ENCODE results near the gene TMEM219. TPM values are rescaled to one million over a fixed set of nuclear protein-coding genes. Genes with fewer than 3 reads are reported as not detected.

TMEM219 gene
- total and polyA plus RNA-seq, 12 donors: 100 to 300 (median 192) TPM

GRCh38 chr16:29985271-29985811 is 23.5 kb downstream of the TMEM219 start:
- DNase-seq: no peak
- TF ChIP-seq CTCF (IDR thresholded peaks at IDR 0.05) (no peak), POLR2A (IDR thresholded peaks at IDR 0.05) (no peak)
- H3K27me3 ChIP-seq: no peaks in the 10 kb centered on the region
- no peak overlapping the region for H3K4me3 ChIP-seq
- H3K27ac ChIP-seq: no peak overlapping the region
- H3K36me3 ChIP-seq (replicated peaks in 1 of 2): peaks cover 0 to 99% of the 10 kb centered on the region in 2 donors
- peaks cover 0 to 2% of the 10 kb centered on the region in 2 donors for H3K4me1 ChIP-seq (replicated peaks in 1 of 2)
- 91 to 95% (median 94%) methylated on average over 15 to 28 of the region's 28 CpGs for WGBS, 4 donors
- intact Hi-C loops (cut with DNase I): no loop called here
- H3K9me3 ChIP-seq (replicated peaks in 1 of 3): no peaks in the 10 kb centered on the region

- Histone ChIP-seq H3K4me1 (replicated peaks in 1 of 2) (no peaks in the 10 kb centered on the region), H3K27ac (no peak overlapping the region), H3K9me3 (replicated peaks in 1 of 3) (no peaks in the 10 kb centered on the region), H3K36me3 (replicated peaks in 1 of 2) (peaks cover 0 to 99% of the 10 kb centered on the region in 2 donors), H3K4me3 (no peak overlapping the region), H3K27me3 (no peaks in the 10 kb centered on the region)
- TF ChIP-seq POLR2A (IDR thresholded peaks at IDR 0.05): no peak
- TF ChIP-seq CTCF (IDR thresholded peaks at IDR 0.05): no peak
- DNase-seq: no peak
- intact Hi-C loops (cut with DNase I): no loop called here
- 91 to 100% (median 94%) methylated on average over 2 to 20 of the region's 20 CpGs for whole genome bisulfite sequencing, 4 donors
These were observed 24.4 kb downstream of the TMEM219 start for GRCh38 chr16:29986231-29986630.

GRCh38 chr16:29986931-29987330 is 25.1 kb downstream of the TMEM219 start:
- intact Hi-C loops (cut with DNase I): no loop called here
- H3K36me3 ChIP-seq (replicated peaks in 1 of 2): peaks cover 0 to 99% of the 10 kb centered on the region in 2 donors
- H3K4me1 ChIP-seq (replicated peaks in 1 of 2): no peaks in the 10 kb centered on the region
- no peak for TF ChIP-seq CTCF (IDR thresholded peaks at IDR 0.05)
- no peak for TF ChIP-seq POLR2A (IDR thresholded peaks at IDR 0.05)
- no peak overlapping the region for H3K27ac ChIP-seq
- H3K9me3 ChIP-seq (replicated peaks in 1 of 3): no peaks in the 10 kb centered on the region
- H3K27me3 ChIP-seq: no peaks in the 10 kb centered on the region
- H3K4me3 ChIP-seq: no peak overlapping the region
- no peak for DNase-seq
- 87 to 95% (median 93%) methylated on average over 3 to 5 of the region's 5 CpGs for WGBS, 4 donors

- Histone ChIP-seq H3K9me3 (replicated peaks in 1 of 3) (no peaks in the 10 kb centered on the region), H3K4me3 (no peak overlapping the region), H3K27me3 (no peaks in the 10 kb centered on the region), H3K4me1 (replicated peaks in 1 of 2) (no peaks in the 10 kb centered on the region), H3K36me3 (replicated peaks in 1 of 2) (peaks cover 0 to 99% of the 10 kb centered on the region in 2 donors), H3K27ac (no peak overlapping the region)
- 89 to 95% (median 91%) methylated on average over 1 to 35 of the region's 35 CpGs for WGBS, 4 donors
- no peak for DNase-seq
- TF ChIP-seq CTCF (IDR thresholded peaks at IDR 0.05): no peak
- no peak for TF ChIP-seq POLR2A (IDR thresholded peaks at IDR 0.05)
- intact Hi-C loops (cut with DNase I): no loop called here
These were observed 25.6 kb downstream of the TMEM219 start for GRCh38 chr16:29987371-29988085.
